GM19035 (cell line): Measurements from ENCODE around the gene ARL6IP1.

ENCODE experiments used
- ATAC-seq: cut with Tn5 transposase; IDR thresholded peaks from one replicate; pipeline ENCODE4 v1.9.1; 2021; ENCODE audit not compliant: unreplicated experiment

ARL6IP1 gene

DNA sequence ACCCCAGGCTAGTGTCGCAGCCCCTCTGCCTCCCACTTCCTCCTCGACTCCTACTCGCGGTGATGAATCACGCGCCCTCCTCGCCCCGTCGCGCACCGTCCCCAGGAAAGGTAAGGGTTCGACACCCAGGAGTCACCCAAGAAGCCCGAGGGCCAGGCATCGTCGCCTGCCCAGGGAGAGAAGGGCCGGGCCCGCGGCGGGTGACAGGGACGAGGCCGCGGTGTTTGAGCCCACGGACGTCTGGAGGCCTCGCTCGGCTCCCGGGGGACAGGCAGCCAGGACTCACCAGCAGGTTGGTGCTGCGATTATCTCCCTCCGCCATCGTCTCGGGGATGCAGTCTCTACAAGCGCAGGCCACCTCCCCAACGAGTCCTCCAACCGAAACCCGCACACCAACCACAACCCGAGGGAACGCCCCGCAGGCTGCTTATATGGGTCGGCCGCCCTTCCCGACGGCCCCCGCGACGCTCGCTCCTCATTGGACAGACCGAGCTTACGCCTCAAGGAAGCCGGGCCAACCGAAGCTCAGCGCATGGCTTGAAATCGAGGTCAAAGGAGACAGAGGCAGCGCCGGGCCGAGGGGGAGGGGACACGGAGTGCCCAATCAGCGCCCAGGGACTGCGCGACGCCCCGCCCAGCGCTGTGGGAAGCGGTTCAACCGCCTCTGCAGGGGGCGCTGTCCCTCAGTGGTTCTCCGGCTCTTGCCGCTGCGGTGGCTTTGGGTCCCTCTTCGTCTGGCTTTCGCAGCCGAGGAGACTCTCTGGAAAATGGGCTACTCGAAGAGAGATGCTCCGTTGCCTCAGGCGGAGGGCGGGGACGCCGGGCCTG, at the start of gene ARL6IP1:
Gene ARL6IP1 (minus strand): TSS at position 405 of the 828 bp plus-strand sequence. CDS start 83 bp downstream, at position 322.
- peak; percentile 91 for ATAC-seq

DNA sequence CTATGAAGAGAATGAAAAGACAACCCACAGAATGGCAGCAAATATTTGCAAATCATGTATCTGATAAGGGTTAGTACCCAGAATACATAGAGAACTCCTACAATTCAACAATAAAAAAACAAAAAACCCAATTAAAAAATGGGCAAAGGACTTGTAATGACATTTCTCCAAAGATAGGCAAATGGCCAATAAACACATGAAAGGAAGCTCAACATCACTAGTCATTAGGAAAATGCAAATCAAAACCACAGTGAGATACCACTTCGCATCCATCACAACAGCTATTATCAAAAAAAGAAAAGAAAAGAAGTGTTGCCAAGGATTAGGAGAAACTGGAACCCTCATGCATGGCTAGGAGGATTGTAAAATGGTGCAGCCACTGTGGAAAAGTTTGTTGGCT, 45.1 kb upstream of the ARL6IP1 start:
- ATAC-seq = no peak

DNA sequence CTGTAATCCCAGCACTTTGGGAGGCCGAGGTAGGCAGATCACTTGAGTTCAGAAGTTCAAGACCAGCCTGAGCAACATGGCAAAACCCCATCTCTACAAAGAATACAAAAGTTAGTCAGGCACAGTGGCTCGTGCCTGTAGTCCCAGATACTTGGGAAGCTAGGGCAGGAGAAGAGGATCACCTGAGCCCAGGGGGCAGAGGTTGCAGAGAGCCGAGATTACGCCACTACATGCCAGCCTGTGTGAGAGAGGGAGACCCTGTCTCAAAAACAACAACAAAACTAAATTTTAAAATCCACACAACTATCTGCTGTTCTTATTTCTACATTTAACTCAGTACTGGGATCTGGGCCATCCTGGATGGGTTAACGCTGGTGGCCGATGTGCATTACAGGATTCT, 41.2 kb upstream of the ARL6IP1 start:
- no peak for ATAC-seq

DNA sequence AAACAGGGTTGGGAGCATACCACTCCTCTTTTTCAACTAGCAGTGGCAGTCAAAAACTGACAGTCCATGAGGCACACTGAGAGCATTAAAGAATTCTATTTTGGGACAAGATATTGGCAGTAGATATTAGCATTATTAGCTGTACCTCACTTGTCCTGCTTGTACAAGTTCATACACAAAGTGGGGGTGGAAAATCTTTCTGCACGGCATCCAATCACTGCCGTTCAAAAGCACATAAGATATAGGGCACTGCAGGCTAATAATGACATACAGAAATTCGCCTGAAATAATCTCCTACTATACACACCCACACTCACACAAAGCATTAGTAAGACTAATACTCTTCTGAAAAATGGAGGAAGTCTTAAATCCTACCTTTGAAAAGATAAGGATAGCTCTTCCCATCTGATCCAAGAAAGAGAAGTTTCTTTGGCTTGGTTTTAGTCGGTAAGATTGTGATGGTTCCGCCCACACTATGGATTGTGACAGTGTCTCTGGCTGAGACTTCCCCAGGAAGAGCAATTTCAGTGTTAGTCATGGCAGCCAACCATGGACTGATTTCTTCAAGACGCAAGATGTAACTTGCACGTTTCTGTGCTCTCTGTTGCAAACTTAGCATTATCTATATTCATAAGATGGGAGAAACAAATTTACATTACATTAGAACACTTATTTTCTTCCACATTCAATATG, 40.6 kb upstream of the ARL6IP1 start:
- ATAC-seq = no peak

DNA sequence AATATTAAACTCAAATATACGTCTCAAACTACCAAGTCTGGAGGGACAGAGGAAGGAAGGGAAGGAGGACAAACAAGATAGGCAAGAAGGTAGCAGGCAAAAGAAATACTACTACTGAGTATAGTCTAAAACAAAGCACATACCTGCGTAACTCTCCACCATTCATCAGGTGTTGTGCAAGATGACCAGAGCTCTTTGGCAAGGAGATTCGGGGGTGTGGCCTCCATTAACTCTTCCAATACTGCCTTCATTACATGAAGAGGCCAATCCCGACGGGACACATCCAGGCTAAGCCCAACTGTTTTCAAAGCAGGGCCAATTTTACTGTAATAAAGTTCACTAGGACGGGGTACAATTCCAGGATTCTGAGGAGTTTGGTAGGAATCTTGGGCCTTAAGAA, 38.2 kb upstream of the ARL6IP1 start:
- no peak for ATAC-seq

DNA sequence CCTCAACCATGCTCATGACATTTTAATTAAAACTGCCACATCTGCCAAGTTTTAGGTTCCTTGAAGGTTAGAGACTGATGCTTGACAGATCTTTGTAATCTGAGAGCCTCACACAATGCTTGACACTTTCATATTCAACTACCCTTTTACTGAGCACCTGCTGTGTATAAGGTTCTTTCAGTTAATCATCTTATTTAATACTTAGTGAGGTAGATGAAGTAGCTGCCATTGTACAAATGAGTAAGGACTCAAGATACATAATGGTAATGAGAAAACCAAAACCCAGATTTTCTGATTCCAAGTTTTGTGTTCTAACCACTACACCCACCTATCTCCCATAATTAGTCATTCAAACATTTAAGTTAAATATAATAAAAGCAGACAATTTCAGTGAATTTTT, 35.4 kb upstream of the ARL6IP1 start:
- ATAC-seq = no peak

DNA sequence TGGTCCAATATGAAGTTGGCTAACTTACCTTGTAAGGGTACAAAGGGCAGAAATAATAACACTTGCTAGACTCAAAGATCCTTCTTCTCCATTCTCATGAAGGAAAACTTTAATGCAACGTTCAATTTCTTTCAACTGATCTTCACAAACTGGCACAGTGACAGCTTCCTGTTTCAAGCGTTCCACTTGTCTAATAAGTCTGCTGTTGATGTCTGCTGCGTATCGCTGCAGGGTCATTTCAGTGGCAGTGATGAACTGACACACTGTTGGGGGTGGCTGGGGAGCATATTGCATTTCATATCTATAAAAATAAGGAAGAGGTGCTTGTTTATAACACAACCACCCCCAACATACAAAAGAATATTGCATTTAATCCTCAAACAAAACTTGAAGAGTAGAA, 33.5 kb upstream of the ARL6IP1 start:
- no peak for ATAC-seq

DNA sequence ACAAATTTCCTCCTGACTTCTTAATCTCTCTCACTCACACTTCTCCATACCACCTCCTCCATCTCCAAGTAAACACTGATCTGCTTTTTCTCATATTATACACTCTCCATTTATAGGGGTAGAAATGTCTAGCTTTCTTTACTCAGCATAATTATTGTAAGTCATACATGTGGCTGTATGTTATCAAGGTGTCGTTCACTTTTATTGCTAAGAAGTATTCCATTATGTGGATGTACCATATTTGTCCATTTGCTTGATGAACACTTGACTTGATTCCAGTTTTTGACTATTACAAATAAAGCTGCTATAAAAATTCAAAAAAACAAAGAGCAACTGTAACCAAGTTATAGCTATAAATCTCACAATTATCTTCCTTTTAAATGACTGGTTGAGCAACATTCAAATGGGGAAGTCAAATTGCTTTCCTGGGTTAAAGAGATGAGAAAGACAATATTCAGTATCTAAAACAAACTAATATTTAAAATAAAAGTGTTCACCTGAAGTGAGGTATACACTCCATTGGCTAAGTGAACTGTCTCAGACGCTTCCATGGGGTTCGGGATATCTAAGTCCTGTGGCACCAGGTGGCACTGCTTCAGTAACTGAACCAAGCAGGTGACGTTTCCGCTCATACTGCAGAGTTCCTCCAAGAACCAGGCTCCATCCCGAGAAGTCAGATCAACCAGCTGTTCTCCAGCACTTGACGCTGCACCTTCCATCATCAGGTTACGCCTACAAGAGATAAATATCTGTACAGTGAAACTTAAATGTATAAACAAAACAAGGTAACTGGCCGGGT, 32.6 kb upstream of the ARL6IP1 start:
- no peak for ATAC-seq

DNA sequence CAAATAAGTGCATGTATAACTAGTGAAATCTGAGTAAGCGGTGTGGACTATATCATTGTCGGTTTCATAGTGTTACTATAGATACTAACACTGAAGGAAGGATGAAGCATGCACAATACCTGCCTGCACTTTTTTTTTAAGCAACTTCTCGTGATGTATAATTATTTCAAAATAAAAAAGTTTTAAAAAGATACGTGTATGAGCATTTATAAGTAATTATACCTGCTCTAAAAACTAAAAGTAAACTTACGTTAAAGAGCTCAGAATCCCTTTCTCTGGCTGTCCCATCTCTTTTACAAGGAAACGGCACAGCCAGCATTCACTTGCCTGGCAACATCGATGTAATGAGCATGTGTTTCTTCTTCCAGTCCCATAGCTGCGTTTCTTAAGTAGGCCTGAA, 31.3 kb upstream of the ARL6IP1 start:
- ATAC-seq = no peak

DNA sequence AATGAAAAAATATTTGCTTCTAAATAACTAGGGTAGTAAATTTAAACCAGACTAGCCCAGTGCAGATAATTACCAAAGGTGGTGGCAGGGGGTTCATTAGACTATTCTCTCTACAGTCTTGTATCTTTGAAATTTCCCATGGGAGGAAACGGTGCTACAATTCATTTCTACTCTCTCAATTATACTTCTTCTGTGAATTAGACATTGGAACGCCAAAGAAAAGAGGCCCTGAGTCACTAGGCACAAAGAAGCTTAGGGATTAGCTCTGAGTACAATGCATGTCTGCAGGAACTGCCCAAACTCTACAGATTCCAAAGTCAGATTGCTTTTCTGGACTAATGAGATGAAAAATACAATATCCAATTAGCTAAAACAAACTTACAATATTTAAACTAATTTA, 30.7 kb upstream of the ARL6IP1 start:
- no peak for ATAC-seq

DNA sequence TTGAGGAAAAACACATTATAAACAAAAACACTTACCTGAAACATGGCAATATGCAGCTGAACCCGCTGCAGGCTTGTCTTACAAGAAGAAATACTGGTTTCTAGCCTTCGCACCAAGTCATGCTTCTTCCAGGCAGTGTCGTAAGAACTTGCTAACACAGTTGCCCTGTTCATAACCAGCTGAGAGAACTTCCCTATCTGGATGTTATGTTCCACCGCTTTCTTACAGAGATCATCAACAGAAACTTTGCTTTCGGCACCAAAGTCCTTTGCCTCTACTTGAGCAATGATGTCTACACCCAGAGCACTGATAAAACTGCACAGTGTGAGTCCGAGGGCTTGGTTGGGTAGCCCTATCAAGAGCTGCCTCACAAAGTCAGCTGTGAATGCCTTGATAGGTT, 27.9 kb upstream of the ARL6IP1 start:
- ATAC-seq = no peak

DNA sequence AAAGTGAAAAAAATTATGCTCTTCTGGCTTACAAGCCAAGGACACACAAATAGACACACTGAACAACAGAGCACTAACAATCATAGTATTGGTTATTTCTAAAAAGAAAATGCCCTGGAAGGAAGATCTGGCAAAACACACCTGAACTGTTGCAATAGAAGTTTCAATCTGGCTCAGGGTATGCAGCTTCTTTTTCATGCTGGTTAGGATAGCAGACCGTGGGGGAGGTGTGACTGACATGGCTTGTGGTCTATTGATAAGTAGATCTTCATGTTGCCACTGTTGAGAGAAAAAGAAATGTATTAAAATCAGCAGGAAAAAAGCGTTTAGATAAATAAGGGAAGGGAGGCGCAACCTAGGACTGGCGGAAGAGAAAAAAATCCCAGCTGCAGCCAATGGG, 26.5 kb upstream of the ARL6IP1 start:
- ATAC-seq = no peak

DNA sequence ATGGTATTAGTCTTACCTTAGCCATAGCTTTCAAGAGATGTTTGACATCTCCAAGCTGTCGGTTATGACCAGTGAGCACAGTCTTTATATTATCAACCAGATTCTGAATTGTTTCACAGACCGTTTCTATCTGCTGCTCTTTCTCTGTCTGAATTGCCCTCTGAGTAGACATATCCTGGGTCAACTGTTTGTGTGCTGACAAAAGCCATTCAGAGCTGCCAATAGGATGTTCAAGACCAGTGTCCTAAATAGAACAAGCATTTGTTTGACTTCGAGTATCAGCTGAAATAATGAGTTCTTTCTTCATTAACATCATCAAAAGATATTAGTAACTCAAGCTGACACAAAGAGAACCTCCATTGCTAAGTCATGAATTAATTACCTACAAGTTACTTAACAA, 14.9 kb upstream of the ARL6IP1 start:
- ATAC-seq = no peak

DNA sequence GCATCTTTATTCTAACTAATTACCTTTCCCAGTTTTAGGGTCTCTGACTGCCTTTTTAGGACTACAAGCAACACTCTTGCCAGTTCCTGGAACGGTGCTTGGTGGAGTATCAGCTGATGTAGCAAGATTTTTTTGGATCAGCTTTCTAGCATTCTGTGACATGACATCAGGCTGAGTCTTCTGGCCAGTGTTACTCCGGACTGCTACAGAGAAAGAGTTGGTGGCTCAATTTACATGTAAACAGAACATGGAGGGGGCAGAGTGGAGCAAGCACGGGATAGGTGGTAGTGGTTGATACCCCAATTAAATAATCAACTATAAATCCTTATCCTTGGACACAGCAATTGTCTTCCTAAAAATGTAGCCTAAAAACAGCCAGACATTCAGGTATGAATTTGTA, 10.6 kb upstream of the ARL6IP1 start:
- no peak for ATAC-seq

DNA sequence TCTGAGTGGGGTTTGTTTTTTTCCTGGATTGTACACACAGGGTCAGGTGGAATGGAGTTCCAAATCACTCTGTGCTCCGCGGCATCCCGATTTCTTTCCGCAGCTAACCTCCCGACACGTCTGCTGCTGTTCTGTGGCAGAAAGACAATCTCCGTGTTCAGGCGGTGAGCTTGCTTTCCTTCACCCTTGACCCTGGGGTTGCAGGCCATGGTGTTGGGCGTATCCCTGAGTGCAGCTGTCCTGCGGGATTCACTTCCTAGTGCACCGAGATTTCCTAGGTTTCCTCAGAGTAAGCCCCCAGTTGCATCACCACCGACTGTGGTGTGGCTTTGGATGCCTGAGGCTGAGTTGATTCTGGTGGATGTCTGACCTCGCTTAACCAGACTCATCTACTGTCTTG, 7.8 kb upstream of the ARL6IP1 start:
- no peak for ATAC-seq

DNA sequence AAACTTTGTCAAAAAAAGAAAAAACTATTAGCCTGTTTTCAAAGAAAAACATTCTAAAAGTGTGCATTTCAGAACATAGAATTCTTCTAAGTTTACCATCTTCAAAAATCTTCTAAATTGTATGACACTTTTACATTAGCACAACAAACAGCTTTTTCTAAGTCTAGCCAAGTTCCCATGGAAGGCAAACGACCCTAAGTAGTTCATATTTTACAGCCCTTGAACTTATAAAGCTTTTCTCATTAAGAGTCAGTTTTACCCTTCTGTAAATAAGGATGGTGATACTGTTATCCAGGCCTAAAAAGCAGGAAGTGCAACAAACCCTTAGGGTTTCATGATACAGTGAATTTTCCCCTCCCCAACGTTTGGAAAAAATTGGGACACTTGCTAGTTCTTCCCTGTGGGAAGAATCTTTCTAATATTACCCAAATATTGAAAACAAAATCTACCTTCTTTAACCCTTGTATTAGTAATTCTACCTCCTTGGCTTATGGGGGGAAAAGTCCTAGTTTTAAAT, 4.0 kb upstream of the ARL6IP1 start:
- ATAC-seq = no peak

DNA sequence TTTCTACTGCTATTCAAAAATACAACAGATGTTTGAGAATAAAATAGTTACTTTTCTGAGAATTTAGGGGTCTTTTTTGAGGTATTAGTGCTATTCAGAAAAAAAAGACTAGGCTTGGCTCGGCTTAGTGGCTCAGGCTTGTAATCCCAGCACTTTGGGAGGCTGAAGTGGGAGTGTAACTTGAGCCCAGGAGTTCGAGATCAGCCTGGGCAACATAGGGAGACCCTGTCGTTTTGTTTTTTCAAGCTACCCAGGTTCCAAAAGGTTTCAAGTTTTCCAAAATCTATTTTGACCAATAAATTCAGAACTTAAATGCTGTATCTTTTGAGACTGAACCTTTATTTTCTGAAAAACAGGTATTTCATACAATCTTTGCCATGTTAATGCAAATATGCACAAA, 3.2 kb upstream of the ARL6IP1 start:
- ATAC-seq = no peak

DNA sequence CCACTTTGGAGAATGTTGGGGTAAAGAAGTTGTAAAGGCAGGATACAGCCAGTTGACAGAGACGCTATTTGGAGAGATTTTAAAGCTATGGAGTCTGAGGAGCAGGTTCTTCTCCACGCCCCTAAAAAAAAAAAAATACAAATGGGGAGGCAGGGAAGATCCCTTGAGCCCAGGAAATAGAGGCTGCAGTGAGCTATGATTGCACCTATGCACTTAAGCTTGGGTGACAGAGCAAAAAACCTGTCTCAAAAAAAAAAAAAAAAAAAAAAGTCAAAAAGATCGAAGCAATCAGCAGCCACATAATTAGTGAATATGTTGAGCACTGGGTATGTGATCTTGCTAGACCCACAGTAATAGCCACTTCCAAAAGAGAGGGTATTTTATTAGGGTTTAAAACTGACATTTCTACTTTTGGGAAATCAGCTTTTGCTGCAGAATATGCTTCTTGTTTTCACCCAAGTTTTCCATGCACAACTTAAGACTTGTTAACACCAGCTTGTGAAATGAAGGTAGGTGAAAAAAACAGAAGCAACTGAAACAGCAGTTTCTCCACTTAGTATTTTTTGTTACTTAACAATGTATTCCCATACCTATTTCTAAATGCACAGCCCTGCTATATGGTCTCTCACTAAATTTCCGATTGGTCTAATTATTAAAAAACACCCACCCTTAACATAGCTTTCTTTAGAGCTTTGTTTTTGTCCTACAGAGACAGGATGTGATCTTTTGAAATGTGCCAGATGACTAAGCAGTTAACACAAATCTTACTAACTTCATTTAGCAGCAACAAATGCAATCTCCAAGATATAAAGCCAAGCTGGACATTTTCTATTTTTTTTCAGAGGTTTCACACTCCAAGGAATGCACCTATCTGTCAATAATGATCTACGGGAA, 2.5 kb upstream of the ARL6IP1 start:
- no peak for ATAC-seq

DNA sequence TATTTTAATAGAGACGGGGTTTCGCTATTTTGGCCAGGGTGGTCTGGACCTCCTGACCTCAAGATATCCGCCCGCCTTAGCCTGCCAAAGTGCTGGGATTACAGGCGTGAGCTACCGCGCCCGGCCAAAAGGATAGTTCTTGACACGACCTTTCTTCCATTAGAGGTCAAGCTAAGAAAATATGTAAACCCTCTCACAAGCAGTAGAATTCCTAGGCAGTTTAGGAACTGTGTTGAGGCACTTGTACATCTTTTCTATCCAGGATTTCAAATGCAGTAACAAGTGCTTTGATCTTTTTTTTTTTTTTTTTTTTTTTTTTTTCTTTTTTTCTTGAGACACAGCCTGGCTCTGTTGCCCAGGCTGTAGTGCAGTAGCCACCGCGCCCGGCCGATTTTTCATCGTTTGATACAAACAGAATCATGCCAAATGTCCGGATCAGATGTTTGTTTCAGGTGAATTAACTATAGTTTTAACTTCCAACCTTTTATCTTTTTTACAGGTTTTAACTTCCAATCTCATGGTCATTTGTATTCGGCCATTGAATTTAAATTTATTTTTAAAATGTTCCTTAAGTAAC, 1.5 kb upstream of the ARL6IP1 start:
- ATAC-seq = no peak

DNA sequence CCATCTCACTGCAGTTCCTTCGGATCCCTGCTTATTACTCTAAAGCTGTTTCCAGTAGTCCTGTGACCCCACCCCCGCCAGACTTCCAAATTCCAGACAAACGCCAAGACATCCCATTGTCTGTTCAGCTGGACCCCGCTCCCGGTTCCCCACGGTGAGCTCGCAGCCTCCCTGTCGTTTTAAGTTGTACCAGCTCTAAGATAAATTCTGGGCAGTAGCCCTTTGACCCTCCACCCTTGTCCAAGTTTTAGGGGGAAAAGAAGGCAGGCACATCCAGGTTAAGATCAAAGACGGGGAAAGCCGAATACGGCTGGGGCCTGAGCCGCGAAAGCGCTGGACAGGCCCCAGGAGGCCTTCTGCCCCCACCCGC, 589 bp downstream of the ARL6IP1 start:
- no peak for ATAC-seq
